GM19035 (cell line): Measurements from ENCODE around the gene SEMG2.

Experiments
- ATAC-seq: cut with Tn5 transposase; IDR thresholded peaks from one replicate; pipeline ENCODE4 v1.9.1; 2021; ENCODE audit not compliant: unreplicated experiment

SEMG2 gene, protein sequence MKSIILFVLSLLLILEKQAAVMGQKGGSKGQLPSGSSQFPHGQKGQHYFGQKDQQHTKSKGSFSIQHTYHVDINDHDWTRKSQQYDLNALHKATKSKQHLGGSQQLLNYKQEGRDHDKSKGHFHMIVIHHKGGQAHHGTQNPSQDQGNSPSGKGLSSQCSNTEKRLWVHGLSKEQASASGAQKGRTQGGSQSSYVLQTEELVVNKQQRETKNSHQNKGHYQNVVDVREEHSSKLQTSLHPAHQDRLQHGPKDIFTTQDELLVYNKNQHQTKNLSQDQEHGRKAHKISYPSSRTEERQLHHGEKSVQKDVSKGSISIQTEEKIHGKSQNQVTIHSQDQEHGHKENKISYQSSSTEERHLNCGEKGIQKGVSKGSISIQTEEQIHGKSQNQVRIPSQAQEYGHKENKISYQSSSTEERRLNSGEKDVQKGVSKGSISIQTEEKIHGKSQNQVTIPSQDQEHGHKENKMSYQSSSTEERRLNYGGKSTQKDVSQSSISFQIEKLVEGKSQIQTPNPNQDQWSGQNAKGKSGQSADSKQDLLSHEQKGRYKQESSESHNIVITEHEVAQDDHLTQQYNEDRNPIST

DNA sequence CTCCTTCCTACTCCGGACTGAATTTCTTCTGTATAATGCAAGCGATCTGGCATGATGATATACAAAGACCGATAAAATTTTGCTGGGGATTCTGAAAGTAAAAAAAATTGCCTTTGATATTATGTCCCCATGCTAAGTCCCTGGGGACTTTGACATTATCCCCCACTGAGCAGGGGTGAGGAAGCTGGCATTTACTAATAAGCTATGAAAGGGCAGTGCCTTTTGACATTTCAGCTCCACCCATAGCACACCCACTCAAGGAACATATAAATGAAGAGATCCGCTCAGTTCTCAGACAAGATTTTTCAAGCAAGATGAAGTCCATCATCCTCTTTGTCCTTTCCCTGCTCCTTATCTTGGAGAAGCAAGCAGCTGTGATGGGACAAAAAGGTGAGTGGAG is at the start of gene SEMG2:
TSS of gene SEMG2 (plus strand) at position 298 of the 400 bp plus-strand sequence. CDS start at position 315, 17 bp downstream.
- ATAC-seq = no peak

GRCh38 chr20:45173522-45173921 is 47.7 kb upstream of the SEMG2 start:
- ATAC-seq = no peak

GRCh38 chr20:45174434-45175364 is 46.5 kb upstream of the SEMG2 start, which contains the start of gene PI3:
PI3 (plus strand) TSS chr20:45174902; CDS start chr20:45174923, 21 bp downstream.
- no peak for ATAC-seq

DNA sequence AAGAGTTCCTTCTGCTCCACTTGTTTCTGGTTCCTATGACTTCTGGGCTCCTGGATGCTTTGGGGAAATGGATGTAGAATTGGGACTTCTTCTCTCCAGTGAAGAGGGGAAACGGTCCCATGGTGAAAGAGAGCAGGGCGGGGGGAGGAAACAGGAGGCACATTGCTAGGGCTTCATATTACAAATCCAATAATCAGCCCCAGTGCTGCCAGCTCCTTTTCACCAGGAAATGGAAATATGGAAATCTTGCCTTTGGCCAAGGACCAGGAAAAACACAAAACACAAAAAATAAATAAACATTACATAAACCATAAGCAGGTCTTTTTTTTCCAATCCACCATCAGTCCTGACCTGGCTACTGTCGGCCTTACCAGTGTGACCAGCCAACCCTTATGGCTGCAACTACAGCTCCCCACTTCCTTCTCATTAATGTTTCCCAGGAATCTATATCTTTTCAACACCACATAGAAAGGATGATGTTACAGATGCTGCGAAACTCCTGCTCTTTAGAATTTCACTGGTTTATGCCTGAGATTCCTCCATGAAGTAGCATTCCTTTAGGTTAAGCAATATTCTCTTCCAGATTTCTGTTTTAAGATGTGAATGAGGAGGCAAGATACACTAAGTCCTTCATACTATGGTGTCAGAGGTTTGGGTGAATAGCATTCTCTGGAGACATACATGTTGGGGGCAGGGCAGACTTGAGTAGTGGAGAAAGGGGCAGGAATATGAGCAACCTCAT is 44.5 kb upstream of the SEMG2 start:
- no peak for ATAC-seq

DNA sequence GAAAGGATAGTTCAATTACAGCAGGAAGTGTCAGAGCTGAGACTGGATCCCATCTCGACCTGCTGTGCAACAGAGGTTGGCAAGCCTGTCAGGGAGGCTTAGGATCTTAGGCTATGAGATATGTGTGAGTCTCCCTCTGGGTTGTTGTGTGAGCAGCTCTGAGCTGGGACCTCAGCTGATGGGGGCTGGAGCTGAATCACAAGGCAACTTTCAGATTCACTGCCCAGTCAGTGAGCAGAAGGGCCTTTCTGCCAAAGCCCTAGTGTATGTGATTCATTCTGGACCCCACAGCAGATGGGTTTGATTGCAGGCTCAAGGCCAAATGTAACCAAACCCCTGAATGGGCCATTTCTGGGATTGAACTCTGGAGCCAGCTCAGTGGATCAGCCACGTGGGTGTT is 42.0 kb upstream of the SEMG2 start:
- ATAC-seq = no peak

GRCh38 chr20:45181639-45182038 is 39.5 kb upstream of the SEMG2 start:
- ATAC-seq = no peak

GRCh38 chr20:45183084-45183483 is 38.1 kb upstream of the SEMG2 start:
- ATAC-seq = no peak

GRCh38 chr20:45187693-45188092 is 33.5 kb upstream of the SEMG2 start:
- no peak for ATAC-seq

- no peak for ATAC-seq
Observed at GRCh38 chr20:45189067-45189609, 32.0 kb upstream of the SEMG2 start.

DNA sequence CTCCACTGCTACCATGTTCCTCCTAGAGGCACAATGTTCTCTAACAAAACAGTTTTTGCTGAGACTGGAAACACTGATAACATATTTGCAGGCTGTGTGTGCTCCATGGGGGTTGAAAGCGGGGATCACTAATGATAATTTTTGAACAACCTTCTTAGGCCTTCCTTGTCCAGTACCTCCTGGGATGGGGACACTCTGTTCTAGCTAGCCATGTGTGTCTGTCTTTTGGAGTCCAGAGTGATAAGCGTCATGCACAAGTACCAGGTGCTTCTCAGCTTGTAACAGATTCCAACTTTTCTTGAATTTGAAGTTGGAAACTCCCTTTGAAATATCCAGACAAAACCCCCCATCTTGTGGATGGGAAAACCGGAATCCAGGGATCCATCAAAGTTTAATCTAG is 31.3 kb upstream of the SEMG2 start:
- ATAC-seq = no peak

- no peak for ATAC-seq
Observed at GRCh38 chr20:45191926-45192325, 29.2 kb upstream of the SEMG2 start.

DNA sequence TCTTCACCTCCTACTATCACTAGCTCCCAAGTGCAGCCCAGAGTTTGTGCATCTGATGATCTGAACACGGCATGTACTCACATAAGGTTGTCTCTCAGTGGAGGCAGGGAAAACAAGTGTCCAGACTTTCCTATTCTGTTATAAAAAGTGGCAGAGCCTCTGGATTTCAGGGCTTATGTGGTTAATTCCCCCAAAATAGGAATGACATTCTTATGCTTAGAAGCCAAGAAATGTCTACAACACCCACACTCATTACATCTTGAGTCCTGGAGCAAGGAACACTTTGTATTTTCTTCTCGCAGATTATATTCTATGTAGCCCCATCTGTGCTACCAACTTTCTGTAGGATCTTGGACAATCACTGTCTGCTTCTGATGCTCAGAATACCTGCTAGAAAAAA is 27.8 kb upstream of the SEMG2 start:
- no peak for ATAC-seq

DNA sequence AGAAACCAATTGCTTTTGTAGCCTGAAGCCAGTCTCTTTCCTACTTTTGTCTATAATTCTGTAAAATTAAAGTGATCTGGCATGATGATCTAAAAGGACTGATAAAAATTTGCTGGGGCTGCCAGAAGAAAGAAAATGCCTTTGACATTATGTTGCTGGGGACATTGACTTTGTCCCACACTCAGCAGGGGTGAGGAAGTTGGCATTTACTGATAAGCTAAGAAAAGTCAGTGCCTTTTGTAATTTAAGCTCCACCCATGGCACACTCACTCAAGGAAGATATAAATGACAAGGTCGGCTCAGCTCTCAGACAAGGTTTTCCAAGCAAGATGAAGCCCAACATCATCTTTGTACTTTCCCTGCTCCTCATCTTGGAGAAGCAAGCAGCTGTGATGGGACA is 14.4 kb upstream of the SEMG2 start, which contains the start of gene SEMG1:
TSS of gene SEMG1 (plus strand) at position 309 of the 400 bp plus-strand sequence. CDS start at position 330, 21 bp downstream.
- ATAC-seq = no peak

- no peak for ATAC-seq
Observed at GRCh38 chr20:45209924-45210323, 11.2 kb upstream of the SEMG2 start.

DNA sequence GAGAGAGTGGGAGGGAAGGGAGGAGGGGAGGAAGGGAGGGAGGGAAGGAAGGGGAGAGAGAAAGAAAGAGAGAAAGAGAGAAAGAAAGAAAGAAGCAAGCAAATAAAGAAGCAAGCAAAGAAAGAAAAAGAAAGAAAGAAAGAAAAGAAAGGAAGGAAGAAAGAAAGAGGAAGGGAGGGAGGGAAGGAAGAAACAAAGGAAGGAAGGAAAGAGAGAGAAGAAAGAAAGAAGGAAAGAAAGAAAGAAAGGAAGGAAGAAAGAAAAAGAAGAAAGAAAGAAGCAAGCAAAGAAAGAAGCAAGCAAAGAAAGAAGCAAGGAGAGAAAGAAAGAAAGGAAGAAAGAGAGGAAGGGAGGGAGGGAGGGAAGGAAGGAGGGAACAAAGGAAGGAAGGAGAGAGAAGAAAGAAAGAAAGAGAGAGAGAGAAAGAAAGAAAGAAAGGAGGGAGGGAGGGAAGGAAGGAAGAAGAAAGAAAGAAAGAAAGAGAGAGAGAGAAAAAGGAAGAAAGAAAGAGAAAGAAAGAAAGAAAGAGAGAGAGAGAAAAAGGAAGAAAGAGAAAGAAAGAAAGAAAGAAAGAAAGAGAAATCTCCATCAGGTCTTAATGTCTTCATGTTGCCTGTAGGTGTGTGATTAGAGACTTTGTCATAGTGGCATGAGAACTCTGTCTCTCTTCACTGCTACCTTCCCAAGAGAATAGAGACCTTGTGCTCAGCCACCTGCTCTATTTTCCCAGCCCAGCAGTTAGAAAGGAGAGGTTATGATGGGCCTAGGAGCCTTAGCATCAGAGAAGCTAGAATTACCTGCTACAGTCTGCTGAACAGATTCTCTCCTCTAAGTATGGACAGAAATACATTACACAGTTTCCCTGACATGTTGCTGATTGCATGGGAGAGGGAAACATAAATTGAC is 9.4 kb upstream of the SEMG2 start:
- ATAC-seq = no peak

DNA sequence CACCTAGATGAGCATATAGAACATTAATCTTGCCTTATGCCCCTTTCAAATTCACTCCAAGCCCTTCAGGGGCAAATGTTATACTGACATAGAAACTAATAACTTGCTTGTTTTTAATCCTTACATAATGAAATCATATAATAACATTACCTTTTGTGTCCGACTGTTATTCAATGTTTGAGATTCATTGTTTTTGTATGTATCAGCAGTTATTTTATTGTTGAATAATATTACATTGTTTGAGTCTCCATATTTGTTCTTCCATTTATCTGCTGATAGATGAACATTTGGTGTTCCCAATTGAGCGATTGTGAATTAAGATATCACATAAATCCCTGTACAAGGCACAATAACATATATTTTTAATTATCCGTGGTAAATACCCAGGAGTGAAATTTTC is 8.3 kb upstream of the SEMG2 start:
- ATAC-seq = no peak

DNA sequence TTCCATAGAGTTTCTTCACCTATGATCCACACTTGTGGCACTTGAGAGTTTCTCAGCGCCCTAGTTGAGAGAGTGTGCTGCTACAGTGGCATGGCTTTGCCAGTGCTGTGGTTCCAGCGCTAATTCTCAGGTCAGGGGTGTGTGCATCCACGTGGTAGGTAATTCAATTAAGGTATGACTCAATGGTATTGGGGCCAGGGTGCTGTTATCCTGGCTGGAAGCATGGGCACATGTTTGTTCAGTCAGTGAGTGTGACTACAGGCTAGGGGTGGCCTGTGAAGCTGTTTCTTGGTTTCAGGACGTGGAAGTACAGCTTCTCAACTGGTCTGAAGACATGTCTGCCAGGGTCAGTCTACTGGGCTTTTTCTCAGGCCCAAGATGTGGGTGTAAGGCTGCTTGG is 3.0 kb upstream of the SEMG2 start:
- ATAC-seq = no peak

GRCh38 chr20:45218636-45219035 is 2.5 kb upstream of the SEMG2 start:
- ATAC-seq = no peak

DNA sequence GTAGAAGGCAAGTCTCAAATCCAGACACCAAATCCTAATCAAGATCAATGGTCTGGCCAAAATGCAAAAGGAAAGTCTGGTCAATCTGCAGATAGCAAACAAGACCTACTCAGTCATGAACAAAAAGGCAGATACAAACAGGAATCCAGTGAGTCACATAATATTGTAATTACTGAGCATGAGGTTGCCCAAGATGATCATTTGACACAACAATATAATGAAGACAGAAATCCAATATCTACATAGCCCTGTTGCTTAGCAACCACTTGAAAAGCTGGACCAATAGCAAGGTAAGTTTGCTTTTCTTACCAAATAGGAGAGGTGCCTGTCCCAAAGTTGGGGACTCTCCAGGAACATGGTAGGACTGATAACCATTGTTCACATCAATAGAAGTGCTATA is 2.0 kb downstream of the SEMG2 start:
- ATAC-seq = no peak
